ENCODE data around the gene CLCF1. TPM values are rescaled to one million over a fixed set of nuclear protein-coding genes. Genes with fewer than 3 reads are reported as not detected.

Gene CLCF1
- total RNA-seq, 2 donors from 2014 or later, result 0.22 to 0.93 TPM

DNA sequence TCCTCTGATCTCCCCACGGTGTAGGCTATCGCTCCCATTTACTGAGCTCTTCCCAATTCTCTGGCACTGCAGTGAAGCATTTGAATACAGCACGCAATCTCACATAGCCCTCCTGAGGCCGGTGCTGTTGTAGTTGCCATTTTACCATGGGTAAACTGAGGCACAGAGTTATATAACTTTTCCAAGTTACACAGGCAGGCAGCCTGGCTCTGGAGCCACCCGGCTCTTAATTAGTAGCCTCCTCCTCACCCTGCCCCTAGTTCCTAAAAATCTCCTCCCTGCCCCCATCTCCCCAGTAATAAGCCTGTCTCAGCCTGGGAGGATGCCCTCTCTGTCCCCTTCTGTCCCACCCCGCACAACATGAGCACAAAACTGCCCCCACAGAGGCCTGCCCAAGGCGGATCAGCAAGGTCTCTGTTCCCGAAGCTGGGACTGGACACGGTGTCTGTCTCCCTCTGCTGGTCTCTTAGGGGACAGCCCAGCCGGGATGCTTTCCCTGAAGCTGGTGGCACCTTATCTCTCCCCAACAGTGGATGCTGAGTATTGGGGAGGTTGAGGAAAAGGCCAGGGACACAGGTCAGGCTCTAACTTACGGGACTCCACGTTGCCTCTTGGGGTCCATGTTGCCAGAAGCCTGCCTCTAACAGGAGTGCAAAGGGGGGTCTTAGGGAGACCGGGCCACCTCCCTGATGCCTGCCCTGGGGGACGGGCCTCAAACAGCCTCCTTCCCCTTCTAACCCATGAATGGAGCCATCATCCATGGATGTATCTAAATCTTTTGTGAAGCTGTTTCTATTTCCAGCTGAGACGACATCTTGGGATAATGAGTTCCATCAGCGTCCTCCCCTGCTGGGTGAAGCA is 9.1 kb upstream of the CLCF1 start:
- no peaks in the 10 kb centered on the region for H3K9me3 Mint-ChIP-seq
- DNase-seq (peak; percentile 81 to 87), ATAC-seq (replicated peaks in 1 of 2) (peak; percentile 92 to 93)
- H3K36me3 Mint-ChIP-seq (ENCODE audit: insufficient read depth in 2 of 2), result no peaks in the 10 kb centered on the region
- peaks cover 16% of the 10 kb centered on the region for H3K4me1 Mint-ChIP-seq (ENCODE audit: low read depth)
- H3K27me3 Mint-ChIP-seq (ENCODE audit: low read depth), result peaks cover 6% of the 10 kb centered on the region
- no peak overlapping the region for H3K4me3 Mint-ChIP-seq
- no peak overlapping the region for H3K27ac Mint-ChIP-seq

DNA sequence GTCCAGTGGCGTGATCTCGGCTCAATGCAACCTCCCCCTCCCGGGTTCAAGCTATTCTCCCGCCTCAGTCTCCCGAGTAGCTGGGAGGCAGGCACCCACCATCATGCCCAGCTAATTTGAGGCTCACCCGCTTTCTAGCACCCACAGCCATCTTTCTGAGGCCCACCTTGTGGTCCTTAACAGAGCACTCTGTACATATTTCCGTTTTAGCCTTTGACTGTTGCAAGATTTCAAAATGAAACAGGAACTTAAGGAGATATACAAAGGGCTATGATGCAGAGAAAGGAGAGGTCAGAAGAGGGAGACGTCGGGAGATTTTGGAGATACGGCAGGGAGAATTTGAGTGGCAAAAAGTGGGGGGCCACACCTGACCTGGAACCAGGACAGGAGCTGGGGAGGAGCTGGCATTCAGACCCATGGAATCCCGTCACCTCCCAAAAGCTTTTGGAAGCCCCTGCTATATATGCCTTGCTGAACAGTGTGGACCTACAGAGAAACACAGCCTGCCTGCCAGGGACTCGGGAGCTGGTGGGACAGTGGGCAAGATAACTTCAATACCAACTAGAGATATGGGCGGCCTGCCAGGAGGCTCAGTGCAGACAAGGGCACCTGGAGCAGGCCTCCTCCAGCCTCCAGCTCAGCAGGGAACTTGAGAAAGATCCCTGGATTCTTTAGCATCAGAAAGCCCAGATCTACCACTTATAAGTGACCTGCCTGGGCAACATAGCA is 8.0 kb upstream of the CLCF1 start:
- no peak for ATAC-seq (replicated peaks in 1 of 2)
- no peak for DNase-seq
- no peak overlapping the region for H3K4me3 Mint-ChIP-seq
- peaks cover 16% of the 10 kb centered on the region for H3K4me1 Mint-ChIP-seq (ENCODE audit: low read depth)
- H3K36me3 Mint-ChIP-seq (ENCODE audit: insufficient read depth in 2 of 2), result no peaks in the 10 kb centered on the region
- peaks cover 10% of the 10 kb centered on the region for H3K27me3 Mint-ChIP-seq (ENCODE audit: low read depth)
- no peak overlapping the region for H3K27ac Mint-ChIP-seq
- no peaks in the 10 kb centered on the region for H3K9me3 Mint-ChIP-seq

DNA sequence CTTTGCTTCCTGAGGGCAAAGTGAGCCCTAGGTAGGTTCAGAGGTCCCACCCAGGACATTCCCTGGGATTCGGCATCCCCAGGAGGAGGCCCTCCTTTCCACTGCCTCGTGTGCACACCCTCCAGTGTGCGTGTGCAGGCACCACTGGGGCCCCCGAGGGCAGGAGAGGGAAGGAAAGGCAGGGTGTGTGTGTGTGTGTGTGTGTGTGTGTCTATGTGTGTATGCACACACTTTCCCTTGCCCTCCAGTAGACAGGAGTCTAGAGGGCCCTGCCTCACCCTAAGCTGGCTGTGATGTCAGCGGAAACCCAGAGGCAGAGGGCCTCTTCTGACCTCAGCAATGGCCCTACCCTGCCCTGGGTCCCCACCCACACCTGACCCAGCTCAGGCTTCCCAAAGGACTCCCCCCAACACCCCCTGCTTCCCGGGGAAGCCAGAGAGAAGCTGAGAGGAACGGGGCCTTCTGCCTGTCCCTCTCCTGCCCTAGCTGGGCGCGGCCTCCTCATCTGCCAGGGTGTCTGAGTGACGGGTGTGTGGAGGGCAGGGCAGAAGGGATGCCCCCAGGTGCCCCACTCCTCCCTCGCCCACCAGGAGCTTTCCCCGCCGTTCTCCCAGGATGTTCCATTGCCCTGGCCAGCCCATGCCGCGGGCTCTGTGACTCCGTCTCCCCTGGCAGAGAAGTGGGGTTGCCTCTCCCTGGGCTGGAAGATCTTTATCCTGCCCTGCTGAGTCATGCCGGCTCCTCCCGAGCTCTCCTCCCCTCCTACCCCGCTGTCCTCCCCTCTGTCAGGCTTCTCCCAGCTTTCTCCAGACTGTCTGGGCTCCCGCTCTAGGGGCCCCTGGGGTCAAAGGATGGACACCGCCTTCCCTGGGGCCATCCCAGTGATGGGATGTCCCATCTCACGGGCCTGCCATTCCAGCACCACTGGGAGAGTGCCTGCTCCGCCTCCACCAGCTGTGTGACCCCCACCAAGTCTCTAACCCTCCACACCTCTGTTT is 6.0 kb upstream of the CLCF1 start:
- DNase-seq, result no peak
- H3K4me3 Mint-ChIP-seq, result no peak overlapping the region
- ATAC-seq (replicated peaks in 1 of 2), result no peak
- peaks cover 24% of the 10 kb centered on the region for H3K27me3 Mint-ChIP-seq (ENCODE audit: low read depth)
- no peak overlapping the region for H3K27ac Mint-ChIP-seq
- H3K9me3 Mint-ChIP-seq, result no peaks in the 10 kb centered on the region
- H3K36me3 Mint-ChIP-seq (ENCODE audit: insufficient read depth in 2 of 2), result no peaks in the 10 kb centered on the region
- peaks cover 15% of the 10 kb centered on the region for H3K4me1 Mint-ChIP-seq (ENCODE audit: low read depth)

DNA sequence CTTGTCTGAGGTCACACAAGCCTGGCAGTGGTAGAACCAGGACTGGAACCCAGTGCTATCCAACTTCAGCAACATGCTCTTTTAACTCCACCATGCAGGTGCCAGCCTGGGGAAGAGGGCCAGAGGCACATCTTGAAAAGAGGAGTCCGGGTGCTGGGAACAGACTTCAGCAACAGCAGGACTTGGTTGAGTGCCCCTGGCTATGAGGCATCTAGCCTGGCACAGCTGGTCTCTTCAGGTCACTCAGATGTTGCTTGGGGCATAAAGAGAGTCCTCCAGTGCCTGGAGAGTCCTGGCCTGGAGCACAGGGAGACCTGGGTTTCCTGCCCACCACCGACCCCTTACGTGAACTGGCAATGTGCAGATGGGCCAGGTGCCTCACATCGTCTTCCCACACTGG is 5.1 kb upstream of the CLCF1 start:
- Mint-ChIP-seq H3K27me3 (ENCODE audit: low read depth) (peaks cover 30% of the 10 kb centered on the region), H3K27ac (no peak overlapping the region), H3K36me3 (ENCODE audit: insufficient read depth in 2 of 2) (no peaks in the 10 kb centered on the region), H3K9me3 (no peaks in the 10 kb centered on the region), H3K4me1 (ENCODE audit: low read depth) (peaks cover 21% of the 10 kb centered on the region), H3K4me3 (no peak overlapping the region)
- DNase-seq (no peak), ATAC-seq (replicated peaks in 1 of 2) (no peak)

DNA sequence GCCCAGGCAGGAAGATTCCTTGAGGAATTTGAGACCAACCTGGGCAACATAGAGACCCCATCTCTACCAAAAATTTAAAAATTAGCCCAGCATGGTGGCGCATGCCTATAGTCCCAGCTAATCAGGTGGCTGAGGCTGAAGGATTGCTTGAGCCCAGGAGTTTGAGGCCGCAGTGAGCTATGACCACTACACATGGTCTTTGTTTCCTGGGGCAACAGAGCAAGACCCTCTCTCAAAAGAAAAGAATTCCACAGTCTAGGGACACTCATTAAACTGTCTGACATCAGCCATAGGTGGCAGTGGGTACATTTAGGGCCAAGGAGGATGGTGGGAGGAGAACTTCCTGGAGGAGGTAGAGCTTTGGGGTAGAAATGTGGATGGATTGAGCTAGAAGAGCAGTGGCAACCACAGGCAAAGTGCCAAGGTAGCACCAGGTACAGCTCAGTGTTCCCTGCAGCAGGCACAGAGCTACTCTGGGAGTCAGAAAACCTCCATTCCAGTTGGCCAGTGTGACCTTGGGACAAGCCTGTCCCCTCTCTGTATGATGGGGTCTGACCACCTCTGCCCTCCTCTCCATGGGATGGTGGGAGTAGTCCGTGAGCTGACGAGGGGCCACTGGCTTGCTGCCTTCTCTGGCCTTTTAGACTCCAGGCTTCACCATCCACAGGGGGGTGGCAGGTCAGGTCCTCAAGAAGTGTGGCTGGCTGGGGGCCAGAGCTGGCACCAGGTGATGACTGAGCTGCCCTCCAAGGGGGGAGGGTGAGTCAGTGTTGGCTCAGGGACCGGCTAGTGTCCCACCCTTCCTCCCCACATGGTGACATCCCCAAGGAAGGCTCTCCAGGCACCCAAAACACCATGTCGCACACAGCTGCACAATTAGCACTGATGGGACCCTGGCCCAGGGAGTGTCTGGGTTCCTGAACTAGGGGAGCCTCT is 3.7 kb upstream of the CLCF1 start:
- Mint-ChIP-seq H3K4me1 (ENCODE audit: low read depth) (peaks cover 16% of the 10 kb centered on the region), H3K27ac (no peak overlapping the region), H3K9me3 (no peaks in the 10 kb centered on the region), H3K4me3 (no peak overlapping the region), H3K36me3 (ENCODE audit: insufficient read depth in 2 of 2) (no peaks in the 10 kb centered on the region), H3K27me3 (ENCODE audit: low read depth) (peaks cover 24% of the 10 kb centered on the region)
- no peak for DNase-seq
- ATAC-seq (replicated peaks in 1 of 2), result no peak

DNA sequence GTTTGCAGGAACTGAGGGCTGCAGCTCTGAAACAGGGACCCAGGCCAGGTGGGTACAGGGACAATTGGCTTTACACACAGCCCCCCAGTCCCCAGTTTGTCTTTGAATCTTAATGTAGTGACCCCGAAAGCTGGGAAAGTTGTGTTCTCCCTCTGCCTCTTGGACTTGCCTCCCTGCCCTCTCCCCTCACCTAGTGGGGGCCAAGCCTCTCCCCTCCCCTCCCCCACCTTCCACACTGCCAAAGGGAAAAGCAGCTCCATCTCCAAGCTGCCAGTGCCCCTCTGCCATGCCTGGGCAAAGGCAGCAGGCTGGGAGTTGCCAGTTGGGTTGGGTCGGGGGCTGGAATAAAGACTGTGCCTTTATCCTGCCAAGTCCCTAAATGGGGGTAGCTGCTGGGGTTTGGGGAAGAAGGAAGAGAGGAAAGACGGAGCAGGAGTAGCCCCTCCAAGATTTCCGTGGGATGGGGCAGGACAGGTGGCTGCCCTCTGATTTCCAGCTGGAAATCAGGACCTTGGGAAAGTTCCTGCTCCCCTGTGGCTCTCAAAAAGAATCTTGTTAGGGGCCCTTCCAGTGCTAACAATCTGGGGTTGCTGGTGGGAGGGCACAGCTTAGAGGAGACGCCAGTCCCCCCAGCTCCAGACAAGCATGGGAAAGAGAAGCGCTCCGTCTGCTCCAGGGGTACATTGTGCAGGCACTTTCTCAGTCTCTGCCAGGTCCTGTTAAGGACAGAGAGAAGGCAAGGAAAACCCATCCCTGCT is 2.8 kb upstream of the CLCF1 start:
- DNase-seq (no peak), ATAC-seq (replicated peaks in 1 of 2) (no peak)
- Mint-ChIP-seq H3K27ac (no peak overlapping the region), H3K27me3 (ENCODE audit: low read depth) (peaks cover 32% of the 10 kb centered on the region), H3K9me3 (no peaks in the 10 kb centered on the region), H3K36me3 (ENCODE audit: insufficient read depth in 2 of 2) (no peaks in the 10 kb centered on the region), H3K4me1 (ENCODE audit: low read depth) (peaks cover 20% of the 10 kb centered on the region), H3K4me3 (no peak overlapping the region)

DNA sequence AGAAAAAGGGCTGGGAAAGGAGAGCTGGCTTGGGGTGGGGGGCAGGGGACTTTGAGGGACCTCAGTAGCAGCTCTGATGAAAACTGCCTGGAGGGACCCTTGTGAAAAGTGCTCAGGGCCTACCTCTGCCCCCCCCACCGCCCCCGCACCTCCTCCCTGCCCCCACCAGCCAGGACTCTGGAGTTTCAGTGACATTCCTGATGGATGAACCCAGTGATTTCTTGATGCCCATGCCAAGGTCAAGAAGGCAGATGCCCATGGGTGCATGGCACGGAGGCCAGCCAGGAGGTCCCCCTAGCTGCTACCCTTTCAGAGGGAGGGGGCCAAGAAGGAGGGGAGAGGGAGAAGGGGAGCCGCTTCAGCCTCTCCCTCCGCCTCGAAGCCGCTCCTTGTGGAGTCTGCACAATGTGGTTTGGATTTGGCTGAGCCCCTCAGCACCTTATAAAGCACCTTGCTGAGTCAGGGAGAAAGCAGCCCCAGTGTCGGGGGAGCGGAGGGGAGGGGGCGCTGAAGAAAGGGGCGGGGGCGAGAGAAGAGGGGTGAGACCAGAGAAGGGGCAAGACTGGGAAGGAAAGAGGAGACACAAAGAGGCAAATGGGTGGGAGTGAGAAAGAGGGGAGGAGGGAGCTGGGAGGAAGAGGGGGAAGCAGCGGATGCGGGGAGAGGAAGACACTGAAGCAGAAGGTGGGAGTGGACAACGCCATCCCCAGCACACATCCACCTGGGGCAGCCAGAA is 2.1 kb upstream of the CLCF1 start:
- no peak for DNase-seq
- H3K4me1 Mint-ChIP-seq (ENCODE audit: low read depth), result peaks cover 26% of the 10 kb centered on the region
- no peak overlapping the region for H3K27ac Mint-ChIP-seq
- no peaks in the 10 kb centered on the region for H3K9me3 Mint-ChIP-seq
- no peaks in the 10 kb centered on the region for H3K36me3 Mint-ChIP-seq (ENCODE audit: insufficient read depth in 2 of 2)
- no peak overlapping the region for H3K4me3 Mint-ChIP-seq
- no peak for ATAC-seq (replicated peaks in 1 of 2)
- peaks cover 40% of the 10 kb centered on the region for H3K27me3 Mint-ChIP-seq (ENCODE audit: low read depth)

DNA sequence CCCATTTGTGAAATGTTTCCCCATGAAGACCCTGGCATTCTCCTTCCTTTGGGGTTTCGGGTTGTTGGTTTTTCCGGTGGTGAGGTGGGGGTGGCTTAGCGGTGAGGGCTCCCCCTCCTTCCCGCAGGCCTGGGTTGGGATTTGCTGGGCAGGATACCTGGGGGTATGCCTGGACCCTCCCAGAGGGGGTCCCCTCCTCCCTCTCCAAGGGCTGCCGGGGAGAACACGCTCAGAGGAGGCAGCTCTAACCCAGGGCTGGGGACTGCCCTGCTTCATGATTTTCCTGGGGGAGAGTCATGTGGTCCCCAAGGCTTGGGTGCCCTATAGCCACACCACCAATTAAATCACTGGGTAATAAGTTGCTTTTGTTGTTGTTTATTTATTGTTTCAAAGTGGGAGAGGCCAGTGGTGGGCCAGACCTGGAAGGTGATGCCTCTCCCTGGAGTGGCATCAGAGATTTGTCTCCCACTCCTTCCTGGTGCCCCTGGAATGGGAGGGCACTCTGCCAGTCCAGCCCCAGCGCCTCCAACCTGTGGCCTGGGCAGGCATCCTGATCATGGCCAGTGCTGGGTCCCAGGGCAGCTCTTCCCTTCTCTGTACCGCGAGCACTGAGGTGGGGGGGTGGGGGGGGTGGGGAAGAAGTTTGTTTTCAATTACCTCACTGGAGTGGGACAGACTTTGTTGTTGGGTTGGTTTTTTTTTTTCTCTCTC is 1.3 kb upstream of the CLCF1 start:
- H3K27ac Mint-ChIP-seq, result no peak overlapping the region
- H3K36me3 Mint-ChIP-seq (ENCODE audit: insufficient read depth in 2 of 2), result no peaks in the 10 kb centered on the region
- peaks cover 47% of the 10 kb centered on the region for H3K27me3 Mint-ChIP-seq (ENCODE audit: low read depth)
- H3K4me1 Mint-ChIP-seq (ENCODE audit: low read depth), result peaks cover 28% of the 10 kb centered on the region
- DNase-seq (no peak), ATAC-seq (replicated peaks in 1 of 2) (no peak)
- peak overlapping the region; percentile 85 to 92 for H3K4me3 Mint-ChIP-seq
- no peaks in the 10 kb centered on the region for H3K9me3 Mint-ChIP-seq

DNA sequence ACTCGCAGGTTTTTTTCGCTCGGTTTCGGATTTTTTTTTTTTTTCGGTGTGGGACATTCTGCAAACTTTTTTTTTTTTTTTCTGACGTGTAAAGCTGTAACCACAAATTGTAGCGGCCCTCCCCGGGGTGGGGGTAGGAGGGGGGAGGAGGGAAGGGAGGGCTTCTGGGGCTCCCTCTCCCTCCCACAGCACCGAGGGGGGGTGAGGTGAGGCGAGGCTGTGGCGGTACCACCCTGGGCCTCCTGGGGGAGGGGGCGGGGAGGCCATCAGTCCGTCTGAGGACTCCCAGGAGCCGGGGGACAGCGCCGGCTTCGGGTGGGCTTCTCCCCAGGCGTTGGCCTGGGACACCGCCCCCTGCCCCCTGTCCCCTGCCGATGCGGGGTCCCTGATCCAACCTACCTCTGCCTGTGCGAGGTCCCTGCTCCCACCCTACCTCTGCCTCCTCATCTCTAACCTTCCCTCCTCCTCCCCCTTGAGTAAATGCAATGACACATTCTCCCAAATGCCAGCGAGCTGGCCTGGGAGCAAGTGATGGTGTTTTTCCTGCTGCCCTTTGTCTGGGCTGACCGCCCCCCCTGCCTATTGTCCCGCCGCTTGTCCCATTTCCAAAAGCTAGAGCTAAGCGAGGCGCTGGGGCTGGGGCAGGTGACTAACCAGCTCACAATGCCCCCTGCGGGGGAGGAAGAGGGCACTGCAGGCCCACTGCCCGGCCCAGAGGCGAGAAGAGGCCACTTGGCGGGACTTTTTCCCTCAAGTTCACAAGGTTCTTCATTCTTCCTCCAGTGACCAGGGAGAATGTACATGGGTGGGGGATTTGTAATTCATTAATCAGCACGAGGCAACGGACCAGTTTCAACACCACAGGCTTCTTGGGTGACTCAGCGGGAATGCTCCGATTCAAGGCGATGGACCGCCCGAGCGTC is 511 bp upstream of the CLCF1 start:
- ATAC-seq (replicated peaks in 1 of 2) (peak; percentile 60 to 72), DNase-seq (peak; percentile 68 to 72)
- Mint-ChIP-seq H3K9me3 (no peaks in the 10 kb centered on the region), H3K4me3 (peak overlapping the region; percentile 92 to 93), H3K4me1 (ENCODE audit: low read depth) (peaks cover 35% of the 10 kb centered on the region), H3K27ac (peak overlapping the region; percentile 91), H3K27me3 (ENCODE audit: low read depth) (peaks cover 56% of the 10 kb centered on the region), H3K36me3 (ENCODE audit: insufficient read depth in 2 of 2) (no peaks in the 10 kb centered on the region)
